ENCODE results near the gene GLI3.
"Not testable (repeated sequence)": the region's sequence is repeated elsewhere in the genome, so short reads cannot be mapped to it uniquely, and the experiment has no call there.

The GLI3 gene

GRCh38 chr7:42212541-42213090, 24.4 kb downstream of the GLI3 start:
- no peaks in the 10 kb centered on the region for H3K27me3 ChIP-seq (replicated peaks; ENCODE audit: control insufficient read depth, insufficient read depth, low read length)
- no peak overlapping the region for H3K4me3 ChIP-seq (replicated peaks; ENCODE audit: low read depth, low read length)
- TF ChIP-seq, protein P1, sequence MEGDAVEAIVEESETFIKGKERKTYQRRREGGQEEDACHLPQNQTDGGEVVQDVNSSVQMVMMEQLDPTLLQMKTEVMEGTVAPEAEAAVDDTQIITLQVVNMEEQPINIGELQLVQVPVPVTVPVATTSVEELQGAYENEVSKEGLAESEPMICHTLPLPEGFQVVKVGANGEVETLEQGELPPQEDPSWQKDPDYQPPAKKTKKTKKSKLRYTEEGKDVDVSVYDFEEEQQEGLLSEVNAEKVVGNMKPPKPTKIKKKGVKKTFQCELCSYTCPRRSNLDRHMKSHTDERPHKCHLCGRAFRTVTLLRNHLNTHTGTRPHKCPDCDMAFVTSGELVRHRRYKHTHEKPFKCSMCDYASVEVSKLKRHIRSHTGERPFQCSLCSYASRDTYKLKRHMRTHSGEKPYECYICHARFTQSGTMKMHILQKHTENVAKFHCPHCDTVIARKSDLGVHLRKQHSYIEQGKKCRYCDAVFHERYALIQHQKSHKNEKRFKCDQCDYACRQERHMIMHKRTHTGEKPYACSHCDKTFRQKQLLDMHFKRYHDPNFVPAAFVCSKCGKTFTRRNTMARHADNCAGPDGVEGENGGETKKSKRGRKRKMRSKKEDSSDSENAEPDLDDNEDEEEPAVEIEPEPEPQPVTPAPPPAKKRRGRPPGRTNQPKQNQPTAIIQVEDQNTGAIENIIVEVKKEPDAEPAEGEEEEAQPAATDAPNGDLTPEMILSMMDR (IDR thresholded peaks at IDR 0.05; ENCODE audit: insufficient read depth, low read length, poor library complexity, severe bottlenecking): no peak
- no peaks in the 10 kb centered on the region for H3K36me3 ChIP-seq (ENCODE audit: control insufficient read depth, insufficient read depth, low read length)
- DNase-seq (ENCODE audit: extremely low read depth, insufficient read length): no peak

DNA sequence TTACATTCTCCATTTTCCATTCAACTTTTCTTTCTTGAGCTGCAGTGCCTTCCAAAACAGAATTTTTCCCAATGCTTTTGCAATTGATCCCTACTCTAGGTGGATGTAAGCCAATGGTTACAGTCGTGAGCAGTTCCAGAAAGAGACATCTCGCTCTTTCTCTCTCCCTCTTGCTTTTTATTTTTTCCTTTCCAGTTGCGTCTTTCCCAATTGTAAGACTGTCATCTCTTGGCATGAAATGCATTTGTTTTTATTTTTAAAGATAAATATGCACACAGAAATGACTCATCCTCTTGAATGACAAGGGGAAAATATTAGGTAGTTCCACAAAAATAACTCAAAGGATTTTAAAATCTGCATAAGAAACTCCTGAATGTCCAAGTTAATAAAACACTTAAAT, 25.1 kb downstream of the GLI3 start:
- no peak overlapping the region for H3K4me3 ChIP-seq (replicated peaks; ENCODE audit: low read depth, low read length)
- DNase-seq (ENCODE audit: extremely low read depth, insufficient read length): no peak
- no peaks in the 10 kb centered on the region for H3K27me3 ChIP-seq (replicated peaks; ENCODE audit: control insufficient read depth, insufficient read depth, low read length)
- TF ChIP-seq, protein P1 (IDR thresholded peaks at IDR 0.05; ENCODE audit: insufficient read depth, low read length, poor library complexity, severe bottlenecking): no peak
- H3K36me3 ChIP-seq (ENCODE audit: control insufficient read depth, insufficient read depth, low read length): no peaks in the 10 kb centered on the region

GRCh38 chr7:42210779-42211178, 26.2 kb downstream of the GLI3 start:
- DNase-seq (ENCODE audit: extremely low read depth, insufficient read length): no peak
- H3K36me3 ChIP-seq (ENCODE audit: control insufficient read depth, insufficient read depth, low read length): no peaks in the 10 kb centered on the region
- no peaks in the 10 kb centered on the region for H3K27me3 ChIP-seq (replicated peaks; ENCODE audit: control insufficient read depth, insufficient read depth, low read length)

DNA sequence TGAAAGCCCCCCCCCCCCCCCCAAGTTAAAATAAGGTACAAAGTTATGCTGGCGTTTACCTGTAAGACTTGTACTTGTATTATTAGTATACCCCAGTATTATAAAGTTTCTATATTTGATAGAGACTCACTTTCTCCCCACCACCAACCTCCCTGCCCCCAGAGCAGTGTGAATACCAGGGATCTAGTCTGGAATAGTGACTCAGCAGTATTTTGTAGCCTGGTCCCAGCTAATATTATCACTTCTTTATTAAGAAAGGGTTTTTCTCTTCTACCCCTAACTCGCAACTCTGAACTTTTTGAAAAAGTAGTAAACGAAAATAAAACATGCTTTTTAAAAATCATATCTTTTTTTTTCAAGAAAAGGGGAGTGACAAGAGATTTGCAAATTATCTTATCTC, 26.7 kb downstream of the GLI3 start:
- H3K4me3 ChIP-seq (replicated peaks; ENCODE audit: low read depth, low read length): no peak overlapping the region
- H3K27me3 ChIP-seq (replicated peaks; ENCODE audit: control insufficient read depth, insufficient read depth, low read length): no peaks in the 10 kb centered on the region

More at GRCh38 chr7:42210779-42211178, 26.2 kb downstream of the GLI3 start:
- TF ChIP-seq, protein P1 (IDR thresholded peaks at IDR 0.05; ENCODE audit: insufficient read depth, low read length, poor library complexity, severe bottlenecking): no peak
- H3K4me3 ChIP-seq (replicated peaks; ENCODE audit: low read depth, low read length): no peak overlapping the region

GRCh38 chr7:42209085-42209484, 27.9 kb downstream of the GLI3 start:
- not testable (repeated sequence) for DNase-seq (ENCODE audit: extremely low read depth, insufficient read length)

More for the DNA sequence above, 26.7 kb downstream of the GLI3 start:
- TF ChIP-seq, protein P1 (IDR thresholded peaks at IDR 0.05; ENCODE audit: insufficient read depth, low read length, poor library complexity, severe bottlenecking): no peak
- no peak for DNase-seq (ENCODE audit: extremely low read depth, insufficient read length)
- H3K36me3 ChIP-seq (ENCODE audit: control insufficient read depth, insufficient read depth, low read length): no peaks in the 10 kb centered on the region

GRCh38 chr7:42208572-42208971, 28.4 kb downstream of the GLI3 start:
- DNase-seq (ENCODE audit: extremely low read depth, insufficient read length): no peak
- no peak overlapping the region for H3K4me3 ChIP-seq (replicated peaks; ENCODE audit: low read depth, low read length)
- TF ChIP-seq, protein P1 (IDR thresholded peaks at IDR 0.05; ENCODE audit: insufficient read depth, low read length, poor library complexity, severe bottlenecking): no peak
- H3K27me3 ChIP-seq (replicated peaks; ENCODE audit: control insufficient read depth, insufficient read depth, low read length): no peaks in the 10 kb centered on the region
- H3K36me3 ChIP-seq (ENCODE audit: control insufficient read depth, insufficient read depth, low read length): no peaks in the 10 kb centered on the region

More at GRCh38 chr7:42209085-42209484, 27.9 kb downstream of the GLI3 start:
- H3K27me3 ChIP-seq (replicated peaks; ENCODE audit: control insufficient read depth, insufficient read depth, low read length); H3K4me3 ChIP-seq (replicated peaks; ENCODE audit: low read depth, low read length); H3K36me3 ChIP-seq (ENCODE audit: control insufficient read depth, insufficient read depth, low read length): not testable (repeated sequence)

Measured in GM06990 (cell line).